Activated CD8-positive, alpha-beta memory T cell treated with anti-CD3 and anti-CD28 coated beads, Interleukin-2, amount 50 U/mL, for 4 hours (primary cell): ENCODE data around the gene AFF4.
A peak's percentile ranks its signal among the peaks of the same experiment; 100 is the strongest.
"Not testable (repeated sequence)": the region's sequence is repeated elsewhere in the genome, so short reads cannot be mapped to it uniquely, and the experiment has no call there.

Experiments
- DNase-seq: peaks from one replicate; pipeline ENCODE4 v3.0.0-alpha.2; 2020

The AFF4 gene

GRCh38 chr5:132884548-132884947 is 78.9 kb downstream of the AFF4 start:
- no peak for DNase-seq

GRCh38 chr5:132883261-132883834 is 80.1 kb downstream of the AFF4 start:
- no peak for DNase-seq

GRCh38 chr5:132877938-132878337 is 85.5 kb downstream of the AFF4 start:
- no peak for DNase-seq

GRCh38 chr5:132877466-132877865 is 86.0 kb downstream of the AFF4 start:
- no peak for DNase-seq

GRCh38 chr5:132876020-132876759 is 87.2 kb downstream of the AFF4 start:
- DNase-seq: no peak

- DNase-seq: no peak
These were observed 89.5 kb downstream of the AFF4 start for GRCh38 chr5:132873930-132874271.

GRCh38 chr5:132873119-132873929 is 90.1 kb downstream of the AFF4 start, which contains the start of gene LEAP2:
TSS of gene LEAP2 (plus strand) at chr5:132873668. CDS start at chr5:132873695, 27 bp downstream.
- DNase-seq: no peak

- no peak for DNase-seq
These were observed 90.7 kb downstream of the AFF4 start for GRCh38 chr5:132872788-132873118.

- no peak for DNase-seq
These were observed 91.8 kb downstream of the AFF4 start for GRCh38 chr5:132871459-132872284.

GRCh38 chr5:132870801-132871200 is 92.6 kb downstream of the AFF4 start:
- DNase-seq: no peak

- no peak for DNase-seq
These were observed 94.7 kb downstream of the AFF4 start for GRCh38 chr5:132868754-132869153.

- no peak for DNase-seq
These were observed 96.4 kb downstream of the AFF4 start for GRCh38 chr5:132867046-132867451.

- peak; percentile 84 for DNase-seq
These were observed 96.9 kb downstream of the AFF4 start, which contains the start of the genes GDF9 and UQCRQ for GRCh38 chr5:132866342-132867045. TSS of gene GDF9 (minus strand) at chr5:132866469. CDS start at chr5:132864533, 1,936 bp downstream. TSS of gene UQCRQ (plus strand) at chr5:132866642. CDS start at chr5:132866882, 240 bp downstream.

- DNase-seq: no peak
These were observed 97.6 kb downstream of the AFF4 start for GRCh38 chr5:132865668-132866341.

- no peak for DNase-seq
These were observed 102.7 kb downstream of the AFF4 start for GRCh38 chr5:132860742-132861141.

GRCh38 chr5:132859889-132860437 is 103.5 kb downstream of the AFF4 start:
- DNase-seq: no peak

GRCh38 chr5:132856011-132856410 is 107.4 kb downstream of the AFF4 start:
- DNase-seq: no peak

GRCh38 chr5:132854992-132855391 is 108.4 kb downstream of the AFF4 start:
- DNase-seq: not testable (repeated sequence)

GRCh38 chr5:132854301-132854700 is 109.1 kb downstream of the AFF4 start:
- no peak for DNase-seq

- no peak for DNase-seq
These were observed 109.6 kb downstream of the AFF4 start for GRCh38 chr5:132853790-132854189.

- no peak for DNase-seq
These were observed 110.1 kb downstream of the AFF4 start for GRCh38 chr5:132853323-132853722.
